ENCODE results near the gene LRP1B. TPM values are rescaled to one million over a fixed set of nuclear protein-coding genes. Genes with fewer than 3 reads are reported as not detected.

Gene LRP1B
- total RNA-seq, 1 donor from 2014 or later = not detected

DNA sequence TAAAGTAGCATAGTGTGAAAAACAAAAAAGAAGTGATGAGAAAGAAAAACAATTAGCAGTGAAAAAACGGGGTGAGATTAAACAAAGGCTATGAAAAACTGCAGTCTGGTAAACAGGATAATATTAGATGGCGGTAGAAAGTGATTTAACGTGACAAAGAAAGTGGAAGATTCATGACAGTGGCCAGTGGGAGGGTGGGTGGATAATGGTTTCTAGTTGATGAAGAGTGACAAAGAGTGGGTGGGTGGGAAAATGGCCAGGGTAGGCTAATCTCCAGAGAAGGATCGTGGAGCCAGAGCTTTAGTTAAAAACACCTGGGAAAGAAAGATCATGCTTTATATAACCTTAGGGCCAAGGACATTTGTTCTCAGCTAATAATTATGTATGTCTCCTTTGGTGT lies 1667.8 kb downstream of the LRP1B start:
- ChIA-PET POLR2A (no interaction called here), CTCF (no interaction called here)
- DNase-seq = no peak
- Mint-ChIP-seq H3K4me3 (no peak overlapping the region), H3K9me3 (peaks cover 2% of the 10 kb centered on the region), H3K27me3 (no peaks in the 10 kb centered on the region), H3K27ac (no peak overlapping the region), H3K4me1 (no peaks in the 10 kb centered on the region), H3K36me3 (ENCODE audit: low read depth) (no peaks in the 10 kb centered on the region)
- intact Hi-C loops (cut with micrococcal nuclease) = no loop called here
- ATAC-seq (ENCODE audit: low read depth) = no peak
- TF ChIP-seq, protein P1, sequence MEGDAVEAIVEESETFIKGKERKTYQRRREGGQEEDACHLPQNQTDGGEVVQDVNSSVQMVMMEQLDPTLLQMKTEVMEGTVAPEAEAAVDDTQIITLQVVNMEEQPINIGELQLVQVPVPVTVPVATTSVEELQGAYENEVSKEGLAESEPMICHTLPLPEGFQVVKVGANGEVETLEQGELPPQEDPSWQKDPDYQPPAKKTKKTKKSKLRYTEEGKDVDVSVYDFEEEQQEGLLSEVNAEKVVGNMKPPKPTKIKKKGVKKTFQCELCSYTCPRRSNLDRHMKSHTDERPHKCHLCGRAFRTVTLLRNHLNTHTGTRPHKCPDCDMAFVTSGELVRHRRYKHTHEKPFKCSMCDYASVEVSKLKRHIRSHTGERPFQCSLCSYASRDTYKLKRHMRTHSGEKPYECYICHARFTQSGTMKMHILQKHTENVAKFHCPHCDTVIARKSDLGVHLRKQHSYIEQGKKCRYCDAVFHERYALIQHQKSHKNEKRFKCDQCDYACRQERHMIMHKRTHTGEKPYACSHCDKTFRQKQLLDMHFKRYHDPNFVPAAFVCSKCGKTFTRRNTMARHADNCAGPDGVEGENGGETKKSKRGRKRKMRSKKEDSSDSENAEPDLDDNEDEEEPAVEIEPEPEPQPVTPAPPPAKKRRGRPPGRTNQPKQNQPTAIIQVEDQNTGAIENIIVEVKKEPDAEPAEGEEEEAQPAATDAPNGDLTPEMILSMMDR (IDR thresholded peaks at IDR 0.05) = no peak

DNA sequence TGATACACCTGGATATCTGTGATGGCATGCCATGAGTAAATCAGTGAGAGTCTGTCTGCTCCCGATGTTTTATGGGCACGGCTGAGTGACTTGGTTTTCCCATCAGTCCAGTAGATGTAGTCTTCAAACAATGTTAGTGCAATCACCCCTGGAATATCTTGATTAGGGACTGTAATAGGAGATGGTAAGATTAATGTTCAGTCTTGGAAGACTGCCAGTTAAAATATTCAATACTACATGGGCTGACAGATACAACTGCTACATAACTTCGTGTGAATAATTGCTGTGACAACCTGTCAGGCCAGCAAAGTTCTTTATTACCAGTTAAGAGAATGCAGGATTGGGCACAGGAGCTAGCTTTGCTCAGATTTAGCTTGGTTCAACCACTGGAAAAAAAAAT lies 1673.3 kb downstream of the LRP1B start:
- Mint-ChIP-seq H3K36me3 (ENCODE audit: low read depth) (no peaks in the 10 kb centered on the region), H3K9me3 (peaks cover 2% of the 10 kb centered on the region), H3K4me1 (no peaks in the 10 kb centered on the region), H3K27ac (no peak overlapping the region), H3K4me3 (no peak overlapping the region), H3K27me3 (no peaks in the 10 kb centered on the region)
- TF ChIP-seq, protein P1 (IDR thresholded peaks at IDR 0.05) = no peak
- intact Hi-C loops (cut with micrococcal nuclease) = no loop called here
- DNase-seq (no peak), ATAC-seq (ENCODE audit: low read depth) (no peak)
- ChIA-PET CTCF (no interaction called here), POLR2A (no interaction called here)

DNA sequence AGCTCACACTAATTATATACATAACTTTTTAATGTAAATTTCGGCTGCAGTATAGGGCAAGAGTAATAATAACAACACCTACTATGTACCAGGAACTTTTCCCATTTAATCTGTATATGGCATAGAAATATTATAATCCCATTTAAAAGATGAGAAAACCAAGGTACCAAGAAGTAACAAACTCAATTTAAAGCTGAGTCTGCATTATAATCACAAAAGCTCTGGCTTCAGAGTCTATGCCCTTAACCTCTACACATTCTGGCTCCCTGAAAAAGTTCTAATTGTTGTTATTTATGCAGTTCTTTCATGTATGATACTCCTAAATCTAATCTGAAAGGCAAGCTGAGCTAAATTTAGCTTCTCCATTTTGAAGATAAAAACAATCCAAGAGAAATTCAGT lies 1675.5 kb downstream of the LRP1B start:
- Mint-ChIP-seq H3K27ac (no peak overlapping the region), H3K36me3 (ENCODE audit: low read depth) (no peaks in the 10 kb centered on the region), H3K27me3 (no peaks in the 10 kb centered on the region), H3K4me1 (no peaks in the 10 kb centered on the region), H3K4me3 (no peak overlapping the region), H3K9me3 (peaks cover 2% of the 10 kb centered on the region)
- intact Hi-C loops (cut with micrococcal nuclease) = no loop called here
- ATAC-seq (ENCODE audit: low read depth) = no peak
- DNase-seq = no peak
- ChIA-PET CTCF (no interaction called here), POLR2A (no interaction called here)
- TF ChIP-seq, protein P1 (IDR thresholded peaks at IDR 0.05) = no peak

DNA sequence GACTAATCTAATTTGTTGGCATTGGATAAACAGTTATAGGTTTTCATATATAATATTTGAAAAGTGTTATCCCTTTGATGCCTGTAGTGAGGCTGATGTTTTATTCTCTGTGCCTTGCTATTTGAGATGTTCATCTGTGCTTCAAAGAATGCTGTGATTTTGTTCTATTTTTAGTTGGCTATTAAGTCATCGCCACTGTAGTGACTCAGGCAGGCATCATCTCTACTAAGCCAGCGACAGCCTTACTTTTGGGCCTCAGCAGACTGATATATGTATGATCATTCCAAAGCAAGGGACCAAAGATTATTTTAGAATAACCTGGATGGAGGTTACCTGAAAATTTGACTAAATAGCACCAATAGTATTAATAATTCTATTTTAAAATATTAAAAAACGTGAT lies 1676.1 kb downstream of the LRP1B start:
- DNase-seq = no peak
- H3K9me3 Mint-ChIP-seq = peaks cover 2% of the 10 kb centered on the region
- no peak overlapping the region for H3K4me3 Mint-ChIP-seq
- no peaks in the 10 kb centered on the region for H3K36me3 Mint-ChIP-seq (ENCODE audit: low read depth)
- TF ChIP-seq, protein P1 (IDR thresholded peaks at IDR 0.05) = no peak
- no peak for ATAC-seq (ENCODE audit: low read depth)
- H3K4me1 Mint-ChIP-seq = no peaks in the 10 kb centered on the region
- no peak overlapping the region for H3K27ac Mint-ChIP-seq
- ChIA-PET POLR2A (no interaction called here), CTCF (no interaction called here)
- intact Hi-C loops (cut with micrococcal nuclease) = no loop called here
- no peaks in the 10 kb centered on the region for H3K27me3 Mint-ChIP-seq

DNA sequence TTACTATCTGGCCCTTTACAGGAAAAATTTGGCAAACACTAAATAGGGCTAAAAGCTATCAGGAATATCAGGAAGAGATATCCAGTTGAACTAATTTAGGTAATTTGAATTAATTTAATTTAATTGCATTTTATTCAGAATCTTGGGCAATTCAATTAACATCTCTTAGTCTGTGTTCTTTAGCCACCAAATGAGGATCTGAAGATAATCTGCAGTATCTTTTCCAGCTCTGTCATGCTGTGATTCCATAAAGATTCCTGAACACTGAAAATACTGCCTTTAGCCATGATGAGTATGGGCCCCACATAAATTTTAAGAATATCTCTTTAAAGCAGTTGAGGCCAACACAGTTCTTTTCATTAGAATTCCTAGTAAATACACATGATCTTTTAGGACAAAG lies 1679.5 kb downstream of the LRP1B start:
- Mint-ChIP-seq H3K4me3 (no peak overlapping the region), H3K4me1 (no peaks in the 10 kb centered on the region), H3K27ac (no peak overlapping the region), H3K36me3 (ENCODE audit: low read depth) (no peaks in the 10 kb centered on the region), H3K27me3 (no peaks in the 10 kb centered on the region), H3K9me3 (no peaks in the 10 kb centered on the region)
- intact Hi-C loops (cut with micrococcal nuclease) = no loop called here
- DNase-seq (no peak), ATAC-seq (ENCODE audit: low read depth) (no peak)
- ChIA-PET POLR2A (no interaction called here), CTCF (no interaction called here)
- TF ChIP-seq, protein P1 (IDR thresholded peaks at IDR 0.05) = no peak

All from activated B cell treated with CpG ODN at 0.5 μM for 24 hours (primary cell).